IPS-18a (cell line): ENCODE measurements around the gene C16orf86.

Source experiments
- H3K27ac ChIP-seq: one replicate; pipeline ENCODE4 v1.5.1; 2013; ENCODE audit warnings: low read length
- H3K27me3 ChIP-seq: one replicate; pipeline ENCODE4 v1.6.1; 2013; ENCODE audit warnings: mild to moderate bottlenecking, low read length; ENCODE audit not compliant: control insufficient read depth, insufficient read depth
- H3K36me3 ChIP-seq: one replicate; pipeline ENCODE4 v1.6.1; 2013; ENCODE audit warnings: low read depth, low read length; ENCODE audit not compliant: control insufficient read depth
- H3K4me1 ChIP-seq: one replicate; pipeline ENCODE4 v1.6.1; 2013; ENCODE audit warnings: low read depth, low read length; ENCODE audit not compliant: control insufficient read depth
- H3K4me3 ChIP-seq: one replicate; pipeline ENCODE4 v1.5.1; 2013; ENCODE audit warnings: low read length
- H3K9ac ChIP-seq: one replicate; pipeline ENCODE4 v1.6.1; 2013; ENCODE audit warnings: mild to moderate bottlenecking, low read length, moderate library complexity
- H3K9me3 ChIP-seq: one replicate; pipeline ENCODE4 v1.6.1; 2013; ENCODE audit warnings: low read depth, low read length; ENCODE audit not compliant: control insufficient read depth

Gene C16orf86

DNA sequence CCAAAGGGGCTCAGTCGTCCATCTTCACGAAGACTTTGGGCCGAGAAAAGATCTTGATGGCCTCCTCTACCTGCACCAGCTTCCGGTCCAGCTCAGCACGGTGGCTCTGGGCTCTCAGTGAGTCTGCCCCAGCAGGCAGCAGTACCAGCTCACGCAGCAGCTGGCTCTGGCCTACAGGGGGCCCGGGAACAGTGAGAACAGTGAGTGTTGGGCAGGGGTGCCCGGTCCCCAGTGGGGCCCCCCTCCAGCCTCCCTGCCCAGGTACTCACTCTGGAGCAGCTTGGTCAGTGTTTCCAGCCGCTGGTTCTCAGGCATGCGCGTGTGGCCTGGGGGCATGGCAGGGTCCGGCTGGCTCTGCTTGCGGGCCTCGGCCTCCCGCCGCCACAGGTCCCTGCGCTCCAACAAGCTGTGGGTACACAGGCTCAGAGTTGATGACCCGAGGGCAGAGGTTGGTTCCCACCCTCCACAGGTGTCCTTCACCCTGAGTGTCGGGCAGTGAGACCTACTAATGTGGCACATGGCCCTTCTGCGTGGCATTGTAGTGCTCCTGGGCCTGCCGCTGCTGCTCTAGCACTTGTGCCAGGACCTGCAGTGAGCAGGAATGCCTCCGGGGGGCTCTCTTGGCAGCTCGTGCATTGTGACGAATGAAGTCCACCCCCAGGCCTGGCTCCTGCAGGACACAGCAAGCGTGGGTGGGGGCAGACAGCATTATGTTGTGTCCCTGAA is 3.3 kb upstream of the C16orf86 start:
- H3K9ac ChIP-seq = no peak overlapping the region
- H3K27ac ChIP-seq = no peak overlapping the region
- no peaks in the 10 kb centered on the region for H3K36me3 ChIP-seq
- no peaks in the 10 kb centered on the region for H3K9me3 ChIP-seq
- H3K27me3 ChIP-seq = peaks cover 17% of the 10 kb centered on the region
- H3K4me1 ChIP-seq = peaks cover 9% of the 10 kb centered on the region
- H3K4me3 ChIP-seq = no peak overlapping the region

DNA sequence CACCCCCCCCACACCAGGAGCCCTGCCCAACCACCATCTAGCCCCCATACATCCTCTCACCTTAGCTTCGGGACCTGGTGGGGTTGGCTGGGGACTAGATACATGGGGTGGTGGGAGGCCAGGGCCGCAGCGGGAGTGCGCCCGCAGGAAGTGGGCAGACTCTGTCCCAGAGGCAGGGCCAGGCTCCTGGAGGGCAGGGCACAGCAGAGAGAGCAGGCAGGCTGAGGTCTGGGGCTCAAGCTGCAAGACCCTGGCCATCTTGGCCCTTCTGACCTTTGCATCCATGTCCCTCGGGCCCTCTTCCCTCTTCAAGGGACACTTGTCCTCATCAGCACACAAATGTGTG is 2.8 kb upstream of the C16orf86 start:
- H3K36me3 ChIP-seq = no peaks in the 10 kb centered on the region
- peaks cover 17% of the 10 kb centered on the region for H3K27me3 ChIP-seq
- H3K4me3 ChIP-seq = no peak overlapping the region
- H3K4me1 ChIP-seq = peaks cover 9% of the 10 kb centered on the region
- no peaks in the 10 kb centered on the region for H3K9me3 ChIP-seq
- no peak overlapping the region for H3K27ac ChIP-seq
- H3K9ac ChIP-seq = no peak overlapping the region

DNA sequence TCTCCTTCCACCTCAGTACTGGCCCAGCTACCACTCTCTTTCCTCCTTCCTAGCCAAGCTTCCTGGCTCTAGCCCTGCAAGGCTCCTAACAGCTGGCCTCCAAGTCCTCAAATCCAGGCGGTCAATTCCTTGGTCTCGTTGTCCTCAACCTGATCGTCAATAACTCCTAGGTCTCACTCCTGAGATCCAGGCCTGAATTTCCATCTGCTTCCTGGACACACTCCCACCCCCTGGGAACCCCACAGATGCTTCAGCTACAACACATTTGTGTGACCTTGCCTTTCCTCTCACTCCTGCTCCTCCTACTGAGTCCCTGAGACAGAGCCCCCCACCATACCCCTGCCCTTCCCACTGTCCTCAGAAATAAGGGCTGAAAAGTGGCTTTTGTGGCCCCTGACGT is 2.4 kb upstream of the C16orf86 start:
- H3K4me1 ChIP-seq = peaks cover 9% of the 10 kb centered on the region
- no peak overlapping the region for H3K4me3 ChIP-seq
- H3K27ac ChIP-seq = no peak overlapping the region
- H3K27me3 ChIP-seq = peaks cover 13% of the 10 kb centered on the region
- no peaks in the 10 kb centered on the region for H3K9me3 ChIP-seq
- no peaks in the 10 kb centered on the region for H3K36me3 ChIP-seq
- no peak overlapping the region for H3K9ac ChIP-seq

DNA sequence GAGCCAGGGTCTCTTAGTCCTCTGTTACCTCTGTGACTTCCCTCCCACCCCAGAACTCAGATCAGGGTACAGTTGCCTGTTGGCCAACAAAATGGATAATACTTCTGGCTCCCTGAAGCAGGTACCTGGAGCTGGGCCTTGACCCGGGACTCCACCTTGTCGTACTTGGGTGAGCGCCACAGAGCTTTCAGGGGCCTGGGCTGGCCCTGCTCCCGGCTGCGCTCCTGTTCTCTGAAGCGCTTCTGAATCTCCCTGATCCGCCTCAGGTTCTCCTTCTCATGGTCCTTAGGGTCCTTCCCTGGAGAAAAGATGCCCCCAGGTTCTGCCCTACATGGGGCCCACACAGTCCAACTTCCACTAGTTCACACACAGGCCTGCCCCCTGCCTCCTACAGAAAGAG is 1.7 kb upstream of the C16orf86 start:
- H3K4me1 ChIP-seq = peaks cover 9% of the 10 kb centered on the region
- H3K9ac ChIP-seq = no peak overlapping the region
- no peaks in the 10 kb centered on the region for H3K9me3 ChIP-seq
- no peak overlapping the region for H3K27ac ChIP-seq
- H3K36me3 ChIP-seq = no peaks in the 10 kb centered on the region
- peaks cover 13% of the 10 kb centered on the region for H3K27me3 ChIP-seq
- H3K4me3 ChIP-seq = no peak overlapping the region

DNA sequence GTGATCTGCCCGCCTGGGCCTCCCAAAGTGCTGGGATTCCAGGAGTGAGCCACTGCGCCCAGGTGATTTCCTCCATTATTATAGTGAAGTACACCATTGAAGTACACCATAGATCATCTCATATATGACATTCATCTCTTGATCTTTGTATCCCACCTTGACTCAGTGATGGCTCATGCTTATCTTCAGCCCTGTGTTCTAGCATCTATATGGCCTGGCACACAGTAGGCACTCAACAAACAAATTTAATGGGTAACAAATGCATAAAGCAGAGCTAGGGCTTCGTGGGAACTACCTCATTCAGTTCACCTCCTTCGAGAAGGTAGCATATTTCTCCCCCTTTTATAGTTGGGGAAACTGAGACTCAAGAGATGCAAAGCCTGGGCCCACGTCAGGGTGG is 1.0 kb upstream of the C16orf86 start:
- peaks cover 13% of the 10 kb centered on the region for H3K27me3 ChIP-seq

DNA sequence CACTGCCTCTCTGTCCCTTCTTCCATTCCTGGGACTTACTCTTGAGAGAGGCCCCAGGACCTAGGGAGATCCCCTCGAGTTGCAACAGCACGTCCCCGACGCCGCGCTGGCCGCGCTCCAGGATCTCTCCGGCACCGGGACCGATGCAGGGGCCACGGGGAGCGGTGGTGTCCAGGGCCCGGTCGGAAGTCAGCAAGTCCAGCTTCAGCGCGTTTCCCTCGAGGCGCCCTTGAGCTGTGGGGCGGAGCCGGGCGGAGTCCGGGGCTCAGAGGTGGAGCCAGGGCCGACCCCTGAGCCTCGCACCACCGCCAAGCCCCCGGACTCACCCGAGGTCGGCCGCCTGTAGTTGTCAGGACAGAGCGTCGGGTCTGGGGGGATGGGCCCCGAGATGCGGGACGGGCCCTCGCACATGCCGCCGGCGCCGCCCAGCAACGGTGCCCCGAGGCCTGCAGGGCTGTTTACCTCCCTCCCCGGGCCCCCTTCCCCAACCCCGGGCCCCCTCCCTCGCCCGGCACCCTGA is 522 bp upstream of the C16orf86 start:
- Histone ChIP-seq H3K27ac (no peak overlapping the region), H3K9me3 (no peaks in the 10 kb centered on the region), H3K36me3 (no peaks in the 10 kb centered on the region), H3K4me3 (peak overlapping the region; percentile 64), H3K27me3 (peaks cover 13% of the 10 kb centered on the region), H3K9ac (peak overlapping the region; percentile 29), H3K4me1 (peaks cover 9% of the 10 kb centered on the region)

More for the DNA sequence above, 1.0 kb upstream of the C16orf86 start:
- H3K27ac ChIP-seq = no peak overlapping the region
- peak overlapping the region; percentile 29 for H3K9ac ChIP-seq
- peak overlapping the region; percentile 64 for H3K4me3 ChIP-seq
- no peaks in the 10 kb centered on the region for H3K36me3 ChIP-seq
- H3K9me3 ChIP-seq = no peaks in the 10 kb centered on the region
- peaks cover 9% of the 10 kb centered on the region for H3K4me1 ChIP-seq

DNA sequence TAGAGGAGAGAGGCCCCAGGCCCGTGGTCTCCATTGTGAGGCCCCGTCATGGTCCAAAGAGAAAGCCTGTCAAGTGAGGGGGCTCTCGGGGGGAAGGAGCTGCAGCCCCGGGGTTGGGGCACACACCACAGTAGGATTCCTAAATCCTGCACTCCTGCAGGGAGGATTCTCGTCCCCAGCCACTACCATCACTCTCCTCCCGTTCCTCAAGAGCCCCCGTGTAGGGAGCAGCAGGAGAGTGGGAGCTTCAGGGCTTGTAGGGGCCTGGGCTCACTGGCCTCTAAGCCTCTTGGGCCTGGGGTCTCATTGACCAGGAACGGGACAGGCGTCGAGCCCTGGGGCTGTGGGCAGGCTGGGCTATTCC is 821 bp downstream of the C16orf86 start:
- Histone ChIP-seq H3K9me3 (no peaks in the 10 kb centered on the region), H3K9ac (no peak overlapping the region), H3K27me3 (peaks cover 5% of the 10 kb centered on the region), H3K4me1 (peaks cover 9% of the 10 kb centered on the region), H3K36me3 (no peaks in the 10 kb centered on the region), H3K4me3 (peak overlapping the region; percentile 64), H3K27ac (no peak overlapping the region)

DNA sequence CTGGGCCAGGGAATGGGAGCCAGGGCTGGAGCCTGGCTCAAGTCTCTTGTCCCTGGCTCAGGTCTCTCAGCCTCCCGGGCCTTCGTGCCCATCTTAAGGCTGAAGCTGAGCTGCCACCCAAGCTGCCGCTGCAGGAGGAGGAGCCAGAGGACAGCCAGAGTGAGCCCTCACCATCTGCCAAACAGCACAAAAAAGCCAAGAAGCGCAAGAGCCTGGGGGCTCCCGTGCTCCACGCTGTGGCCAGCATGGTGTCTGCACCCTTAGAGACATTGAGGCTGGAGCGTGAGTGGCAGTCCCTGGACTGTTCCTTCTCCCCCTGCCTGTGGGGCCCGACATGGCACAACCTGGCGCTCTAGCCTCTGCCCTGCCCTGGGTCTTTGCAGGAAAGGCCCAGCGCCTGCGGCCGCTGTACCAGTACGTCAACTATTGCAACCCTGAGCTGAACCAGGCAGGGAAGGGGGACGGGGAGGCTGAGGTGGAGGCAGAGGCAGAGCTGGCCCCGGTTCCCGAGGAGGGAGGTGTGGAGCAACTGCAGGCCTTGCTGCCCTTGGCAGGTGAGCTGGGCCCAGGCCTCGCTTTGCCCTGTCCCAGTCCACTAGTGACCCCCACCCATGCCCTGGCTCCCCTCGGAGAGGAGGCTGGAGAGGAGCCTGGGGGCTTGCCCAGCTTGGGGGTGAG is 1.3 kb downstream of the C16orf86 start:
- Histone ChIP-seq H3K36me3 (no peaks in the 10 kb centered on the region), H3K9ac (no peak overlapping the region), H3K9me3 (no peaks in the 10 kb centered on the region), H3K4me3 (no peak overlapping the region), H3K4me1 (peaks cover 9% of the 10 kb centered on the region), H3K27me3 (peaks cover 5% of the 10 kb centered on the region), H3K27ac (no peak overlapping the region)

DNA sequence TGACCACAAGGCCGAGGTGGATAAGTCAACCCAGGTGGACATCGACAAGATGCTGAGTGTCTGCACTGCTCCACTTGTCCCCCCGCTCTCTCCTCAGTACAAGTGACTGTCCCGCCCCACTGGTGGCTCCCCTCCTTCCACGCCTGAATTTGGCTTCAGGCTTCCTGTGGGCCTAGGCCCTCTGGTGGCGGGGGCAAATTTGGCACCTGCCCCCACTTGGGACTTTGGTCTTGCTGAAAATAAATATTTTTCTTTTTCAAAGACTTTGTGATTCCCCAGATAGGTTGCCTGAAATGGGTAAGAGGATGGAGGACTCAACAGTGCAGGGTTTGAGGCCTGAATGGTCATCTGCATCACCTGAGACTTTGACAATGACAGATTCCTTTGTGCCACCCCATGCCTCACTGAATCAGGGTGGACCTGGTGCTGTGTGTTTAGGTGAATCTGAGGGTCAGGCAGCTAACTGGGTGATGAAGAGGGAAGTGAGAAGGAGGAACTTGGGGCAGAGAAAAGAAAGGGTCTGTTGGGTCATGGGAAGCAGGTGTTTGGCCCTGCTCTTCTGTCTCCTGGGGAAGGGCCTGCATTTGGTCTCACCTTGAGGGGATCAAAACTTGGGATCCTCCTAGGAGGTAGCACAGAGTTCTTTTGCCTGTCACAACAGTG is 2.0 kb downstream of the C16orf86 start:
- no peak overlapping the region for H3K27ac ChIP-seq
- H3K4me3 ChIP-seq = no peak overlapping the region
- H3K27me3 ChIP-seq = peaks cover 5% of the 10 kb centered on the region
- no peaks in the 10 kb centered on the region for H3K9me3 ChIP-seq
- no peaks in the 10 kb centered on the region for H3K36me3 ChIP-seq
- no peak overlapping the region for H3K9ac ChIP-seq
- peaks cover 9% of the 10 kb centered on the region for H3K4me1 ChIP-seq

DNA sequence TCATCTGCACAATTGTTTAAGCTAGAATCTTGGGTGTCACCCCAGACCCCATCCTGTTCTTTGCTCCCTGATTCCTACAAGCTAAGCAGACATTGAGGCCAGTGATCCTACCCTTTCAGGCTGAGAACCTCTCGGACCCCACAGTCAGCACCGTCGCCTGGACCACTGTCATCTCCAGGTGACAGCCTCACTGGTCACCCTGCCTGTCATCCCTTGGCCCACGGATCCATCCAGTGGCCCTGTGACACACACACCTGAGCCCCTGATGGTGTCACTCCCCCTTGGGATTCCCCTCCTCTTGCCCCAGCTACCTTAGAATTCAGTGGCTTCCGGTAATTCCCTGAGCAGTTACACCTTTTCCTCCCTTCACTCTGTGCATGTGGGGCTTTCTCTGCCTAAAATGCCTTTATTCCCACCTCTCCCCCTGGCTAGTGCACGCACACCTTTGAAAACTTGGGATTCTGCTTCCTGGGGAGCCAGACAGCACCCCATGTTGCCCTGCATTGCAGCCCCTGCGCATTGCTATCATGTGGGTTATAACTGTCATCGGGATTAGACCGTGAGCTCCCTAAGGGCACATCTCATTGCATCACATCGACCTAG is 3.0 kb downstream of the C16orf86 start:
- no peak overlapping the region for H3K27ac ChIP-seq
- H3K4me1 ChIP-seq = peaks cover 9% of the 10 kb centered on the region
- no peaks in the 10 kb centered on the region for H3K36me3 ChIP-seq
- H3K27me3 ChIP-seq = peaks cover 5% of the 10 kb centered on the region
- no peak overlapping the region for H3K9ac ChIP-seq
- no peaks in the 10 kb centered on the region for H3K9me3 ChIP-seq
- H3K4me3 ChIP-seq = no peak overlapping the region

DNA sequence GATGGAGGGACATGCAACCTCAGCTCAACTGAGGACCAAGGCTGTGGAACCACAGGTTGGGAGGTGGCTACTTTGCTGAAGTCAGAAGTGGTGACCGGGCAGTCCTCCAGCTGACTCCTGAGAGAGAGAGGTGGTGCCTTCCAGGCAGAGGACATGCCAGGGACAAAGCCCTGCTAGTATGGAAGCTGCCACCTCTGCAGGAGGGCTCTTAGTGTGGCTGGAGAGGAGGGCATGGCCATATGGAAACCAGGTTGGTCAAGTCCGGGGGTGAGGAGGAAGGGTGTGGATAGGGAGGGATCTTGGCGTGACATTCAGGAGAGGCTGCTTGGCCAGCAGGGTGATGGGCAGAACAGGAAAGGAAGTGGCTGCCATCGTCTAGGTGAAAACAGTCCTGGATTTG is 5.7 kb downstream of the C16orf86 start:
- Histone ChIP-seq H3K9me3 (no peaks in the 10 kb centered on the region), H3K27ac (no peak overlapping the region), H3K4me3 (no peak overlapping the region), H3K4me1 (peaks cover 2% of the 10 kb centered on the region), H3K9ac (no peak overlapping the region), H3K36me3 (no peaks in the 10 kb centered on the region), H3K27me3 (peaks cover 1% of the 10 kb centered on the region)
